Dendritic cell treated with granulocyte-macrophage colony-stimulating factor and Interleukin-4, amounts not matched to agents 40 ng/mL and 50 ng/mL, for 4 days (primary cell): ENCODE measurements around the gene CPEB4.

ENCODE experiments used
- H3K27ac Mint-ChIP-seq: one replicate; pipeline ENCODE4 v1.8.0; 2022; ENCODE audit warnings: mild to moderate bottlenecking, mixed read lengths
- H3K27me3 Mint-ChIP-seq: one replicate; pipeline ENCODE4 v1.8.0; 2022; ENCODE audit warnings: mild to moderate bottlenecking, mixed read lengths
- H3K36me3 Mint-ChIP-seq: one replicate; pipeline ENCODE4 v1.8.0; 2022; ENCODE audit warnings: low read depth, mixed read lengths
- H3K4me1 Mint-ChIP-seq: one replicate; pipeline ENCODE4 v1.8.0; 2022; ENCODE audit warnings: low read depth, mixed read lengths
- H3K4me3 Mint-ChIP-seq: one replicate; pipeline ENCODE4 v1.8.0; 2022; ENCODE audit warnings: mild to moderate bottlenecking, moderate library complexity, mixed read lengths
- H3K9me3 Mint-ChIP-seq: one replicate; pipeline ENCODE4 v1.8.0; 2022; ENCODE audit warnings: mixed read lengths
- intact Hi-C: fragments of 100-400 bp; cut with micrococcal nuclease; formaldehyde crosslinking; loops from one replicate; pipeline ENCODE4 v1.15.0; 2022

The CPEB4 gene

DNA sequence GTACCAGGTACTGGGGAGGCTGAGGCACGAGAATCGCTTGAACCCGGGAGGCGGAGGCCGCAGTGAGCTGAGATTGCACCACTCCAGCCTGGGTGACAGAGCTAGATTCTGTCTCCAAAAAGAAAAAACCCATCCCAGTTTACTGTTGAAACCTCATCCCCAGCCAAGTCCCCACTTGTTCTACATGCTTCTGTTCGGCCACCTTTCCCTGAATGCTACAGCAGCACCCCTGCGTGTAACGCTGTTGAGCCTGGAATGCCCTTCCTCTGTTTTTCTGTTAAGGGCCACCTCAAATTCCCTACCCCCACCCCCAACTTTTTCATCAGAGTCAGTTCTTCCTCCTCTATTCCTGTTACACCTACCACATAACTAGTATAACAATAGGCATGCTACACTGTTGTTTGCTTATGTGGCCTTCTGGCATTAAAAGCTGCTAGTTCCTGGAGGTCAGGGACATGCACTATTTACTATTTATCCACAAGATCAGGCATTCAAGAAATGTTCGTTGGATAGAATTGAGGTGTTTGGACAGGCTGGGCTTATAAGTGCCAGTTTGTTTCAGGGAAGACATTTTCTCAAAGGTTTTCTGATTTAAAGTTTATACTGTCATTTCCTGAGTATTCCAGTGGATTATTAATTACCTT, 53.7 kb downstream of the CPEB4 start:
- H3K4me1 Mint-ChIP-seq: peaks cover 31% of the 10 kb centered on the region
- intact Hi-C loops: no loop called here
- no peaks in the 10 kb centered on the region for H3K9me3 Mint-ChIP-seq
- H3K36me3 Mint-ChIP-seq: peaks cover 51% of the 10 kb centered on the region
- no peak overlapping the region for H3K4me3 Mint-ChIP-seq
- no peak overlapping the region for H3K27ac Mint-ChIP-seq
- no peaks in the 10 kb centered on the region for H3K27me3 Mint-ChIP-seq

- Mint-ChIP-seq H3K4me1 (peaks cover 18% of the 10 kb centered on the region), H3K9me3 (no peaks in the 10 kb centered on the region), H3K4me3 (no peak overlapping the region), H3K27me3 (no peaks in the 10 kb centered on the region), H3K36me3 (peaks cover 64% of the 10 kb centered on the region), H3K27ac (no peak overlapping the region)
- intact Hi-C loops: no loop called here
These were observed 56.4 kb downstream of the CPEB4 start for GRCh38 chr5:173944511-173944910.

DNA sequence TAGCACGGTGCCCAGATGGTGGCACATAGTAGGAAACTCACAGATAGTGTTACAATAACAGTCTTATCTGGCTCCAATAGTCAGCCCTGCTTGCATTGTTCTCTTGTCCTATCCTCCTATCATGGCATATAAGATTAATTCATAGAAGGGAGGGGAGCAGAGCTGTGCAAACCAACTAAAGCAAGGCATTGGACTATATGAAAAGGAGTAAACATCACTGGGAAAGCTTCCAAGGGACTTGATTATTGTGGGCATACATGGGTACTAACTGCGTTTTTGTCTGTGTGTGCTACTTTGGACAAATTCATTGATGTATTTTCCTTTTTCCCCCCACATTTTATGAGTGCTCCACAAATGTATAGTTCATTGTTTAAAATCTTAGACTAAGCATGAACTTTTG, 57.0 kb downstream of the CPEB4 start:
- Mint-ChIP-seq H3K4me3 (no peak overlapping the region), H3K27ac (no peak overlapping the region), H3K4me1 (peaks cover 16% of the 10 kb centered on the region), H3K9me3 (no peaks in the 10 kb centered on the region), H3K36me3 (peaks cover 71% of the 10 kb centered on the region), H3K27me3 (no peaks in the 10 kb centered on the region)
- intact Hi-C loops: no loop called here

- Mint-ChIP-seq H3K27me3 (no peaks in the 10 kb centered on the region), H3K9me3 (no peaks in the 10 kb centered on the region), H3K27ac (no peak overlapping the region), H3K36me3 (peaks cover 79% of the 10 kb centered on the region), H3K4me3 (no peak overlapping the region), H3K4me1 (peaks cover 14% of the 10 kb centered on the region)
- intact Hi-C loops: no loop called here
These were observed 58.2 kb downstream of the CPEB4 start for GRCh38 chr5:173946323-173946722.

GRCh38 chr5:173950829-173951228, 62.7 kb downstream of the CPEB4 start:
- Mint-ChIP-seq H3K9me3 (no peaks in the 10 kb centered on the region), H3K36me3 (peaks cover 96% of the 10 kb centered on the region), H3K4me1 (peaks cover 7% of the 10 kb centered on the region), H3K27me3 (no peaks in the 10 kb centered on the region), H3K27ac (no peak overlapping the region), H3K4me3 (no peak overlapping the region)
- intact Hi-C loops: no loop called here

- Mint-ChIP-seq H3K36me3 (peaks cover 85% of the 10 kb centered on the region), H3K27ac (no peak overlapping the region), H3K27me3 (no peaks in the 10 kb centered on the region), H3K4me1 (peaks cover 7% of the 10 kb centered on the region), H3K4me3 (no peak overlapping the region), H3K9me3 (no peaks in the 10 kb centered on the region)
- intact Hi-C loops: no loop called here
These were observed 65.5 kb downstream of the CPEB4 start for GRCh38 chr5:173953528-173954090.

DNA sequence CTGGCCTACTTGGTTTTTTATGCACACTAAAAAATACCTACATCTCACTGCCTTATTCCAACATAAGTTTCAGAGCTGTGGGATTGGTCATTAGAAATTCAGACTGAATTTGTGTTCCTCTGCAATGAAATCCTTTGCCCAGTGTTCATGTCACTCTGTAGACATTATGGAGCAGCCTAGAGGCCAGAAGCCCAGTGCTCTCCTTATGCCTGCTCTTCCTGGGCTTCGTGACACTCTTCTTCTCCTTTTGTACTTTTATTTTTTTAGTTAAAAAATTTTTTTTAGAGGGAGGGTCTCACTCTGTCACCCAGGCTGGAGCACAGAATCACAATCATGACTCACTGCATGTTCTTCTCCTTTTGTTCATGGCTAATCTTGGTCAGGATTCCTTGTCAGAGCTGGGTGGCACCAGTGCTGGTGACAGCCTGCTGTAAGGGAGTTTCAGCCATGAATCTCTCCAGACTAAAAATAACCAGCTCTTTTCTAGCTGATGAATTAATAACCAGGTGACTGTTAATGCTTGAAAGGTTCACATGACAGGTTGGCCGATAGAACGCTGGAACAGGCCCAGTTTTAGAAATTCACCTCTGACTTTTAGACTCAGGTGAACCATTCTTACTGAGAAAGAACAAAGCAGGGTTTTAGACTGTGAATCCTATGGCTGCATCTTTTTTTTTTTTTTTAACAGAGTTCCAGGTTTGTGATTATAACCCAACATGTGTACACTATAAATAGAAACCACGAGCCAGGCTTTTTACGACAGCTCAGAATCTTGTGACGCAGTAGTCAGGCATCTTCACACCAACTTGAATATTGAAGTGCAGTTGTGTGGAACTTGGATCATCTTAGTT, 66.7 kb downstream of the CPEB4 start:
- no peaks in the 10 kb centered on the region for H3K9me3 Mint-ChIP-seq
- no peak overlapping the region for H3K4me3 Mint-ChIP-seq
- H3K36me3 Mint-ChIP-seq: peaks cover 72% of the 10 kb centered on the region
- intact Hi-C loops: no loop called here
- peaks cover 7% of the 10 kb centered on the region for H3K4me1 Mint-ChIP-seq
- H3K27me3 Mint-ChIP-seq: no peaks in the 10 kb centered on the region
- H3K27ac Mint-ChIP-seq: no peak overlapping the region

DNA sequence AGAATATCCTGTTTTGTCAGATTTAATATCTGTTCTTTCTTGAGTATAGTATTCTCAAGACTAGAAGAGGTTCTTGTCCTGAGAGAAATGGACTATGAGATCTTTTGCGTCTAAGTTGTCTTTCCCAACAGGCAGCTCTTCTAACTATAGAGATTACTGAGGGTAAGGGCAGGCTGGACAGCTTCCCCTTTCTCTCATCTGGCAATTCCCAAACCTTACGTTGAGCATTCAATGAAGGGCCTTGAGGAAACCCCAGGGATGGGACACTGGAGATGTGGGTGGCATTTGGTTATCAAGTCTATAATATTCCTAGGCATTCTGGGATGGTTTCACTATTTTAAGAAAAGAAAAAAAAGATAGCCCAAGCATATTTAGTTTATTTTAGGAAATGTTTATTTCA, 72.8 kb downstream of the CPEB4 start:
- no peak overlapping the region for H3K4me3 Mint-ChIP-seq
- no peaks in the 10 kb centered on the region for H3K9me3 Mint-ChIP-seq
- no peaks in the 10 kb centered on the region for H3K27me3 Mint-ChIP-seq
- H3K4me1 Mint-ChIP-seq: peaks cover 9% of the 10 kb centered on the region
- peaks cover 30% of the 10 kb centered on the region for H3K36me3 Mint-ChIP-seq
- intact Hi-C loops: no loop called here
- H3K27ac Mint-ChIP-seq: no peak overlapping the region

GRCh38 chr5:173961418-173961817, 73.3 kb downstream of the CPEB4 start:
- Mint-ChIP-seq H3K9me3 (no peaks in the 10 kb centered on the region), H3K4me3 (no peak overlapping the region), H3K4me1 (peaks cover 9% of the 10 kb centered on the region), H3K27me3 (no peaks in the 10 kb centered on the region), H3K36me3 (peaks cover 26% of the 10 kb centered on the region), H3K27ac (no peak overlapping the region)
- intact Hi-C loops: no loop called here

DNA sequence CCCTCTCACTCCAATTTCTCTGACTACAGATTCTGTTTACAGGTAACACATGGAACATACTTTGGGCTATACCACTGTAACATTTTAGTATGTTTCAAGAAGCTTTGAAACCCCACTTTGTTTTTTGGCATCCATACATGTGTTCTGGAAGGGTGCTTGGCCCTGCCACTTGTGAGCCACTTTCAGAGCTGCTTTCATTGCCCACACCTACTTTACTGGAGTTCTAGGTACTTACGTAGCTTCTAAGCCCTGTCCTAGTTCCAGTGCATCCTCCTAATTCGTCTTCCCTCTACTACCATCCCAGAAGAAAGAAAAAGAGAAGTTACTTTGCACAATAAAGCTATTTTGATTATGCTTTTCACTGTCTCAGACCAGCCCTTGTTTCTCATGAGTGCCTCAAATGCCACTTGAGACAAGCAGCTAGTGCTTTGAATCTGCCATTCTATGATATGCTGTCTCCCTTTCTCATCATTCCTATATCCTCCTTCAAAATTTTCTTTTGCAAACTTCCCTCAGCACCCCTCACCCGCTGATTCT, 74.4 kb downstream of the CPEB4 start:
- intact Hi-C loops: no loop called here
- H3K4me3 Mint-ChIP-seq: no peak overlapping the region
- H3K4me1 Mint-ChIP-seq: peaks cover 11% of the 10 kb centered on the region
- no peaks in the 10 kb centered on the region for H3K9me3 Mint-ChIP-seq
- H3K36me3 Mint-ChIP-seq: peaks cover 22% of the 10 kb centered on the region
- H3K27me3 Mint-ChIP-seq: no peaks in the 10 kb centered on the region
- H3K27ac Mint-ChIP-seq: no peak overlapping the region

GRCh38 chr5:173963182-173963838, 75.2 kb downstream of the CPEB4 start:
- peaks cover 19% of the 10 kb centered on the region for H3K4me1 Mint-ChIP-seq
- no peaks in the 10 kb centered on the region for H3K27me3 Mint-ChIP-seq
- H3K27ac Mint-ChIP-seq: no peak overlapping the region
- no peak overlapping the region for H3K4me3 Mint-ChIP-seq
- H3K36me3 Mint-ChIP-seq: peaks cover 15% of the 10 kb centered on the region
- H3K9me3 Mint-ChIP-seq: no peaks in the 10 kb centered on the region
- intact Hi-C loops: no loop called here

GRCh38 chr5:173963867-173964441, 75.8 kb downstream of the CPEB4 start:
- peaks cover 24% of the 10 kb centered on the region for H3K4me1 Mint-ChIP-seq
- intact Hi-C loops: no loop called here
- no peak overlapping the region for H3K4me3 Mint-ChIP-seq
- no peaks in the 10 kb centered on the region for H3K27me3 Mint-ChIP-seq
- H3K27ac Mint-ChIP-seq: no peak overlapping the region
- H3K9me3 Mint-ChIP-seq: no peaks in the 10 kb centered on the region
- peaks cover 15% of the 10 kb centered on the region for H3K36me3 Mint-ChIP-seq

- Mint-ChIP-seq H3K4me1 (peaks cover 29% of the 10 kb centered on the region), H3K4me3 (no peak overlapping the region), H3K27me3 (peaks cover 2% of the 10 kb centered on the region), H3K27ac (no peak overlapping the region), H3K36me3 (peaks cover 15% of the 10 kb centered on the region), H3K9me3 (no peaks in the 10 kb centered on the region)
- intact Hi-C loops: no loop called here
These were observed 76.4 kb downstream of the CPEB4 start for GRCh38 chr5:173964506-173964905.
